ENCODE measurements around the gene PACC1. TPM values are rescaled to one million over a fixed set of nuclear protein-coding genes. Genes with fewer than 3 reads are reported as not detected.

The PACC1 gene
- total RNA-seq, 1 experiment from 2014 or later, result 37.5 TPM

- intact Hi-C loops (cut with micrococcal nuclease), result loop anchor here (10.0 kb wide), 1 partner anchor 152 kb away; the partner anchor contains the start of gene PPP2R5A
- H3K4me2 ChIP-seq (ENCODE audit: low read length), result no peak overlapping the region
- H3K4me1 ChIP-seq (ENCODE audit: insufficient read depth, low read length), result peaks cover 11% of the 10 kb centered on the region
- POLR2A ChIA-PET (ENCODE audit: unreplicated experiment), result interaction anchor here (0.5 kb wide), 1 partner anchor 370 kb away, joined by 3 read pairs; no protein-coding TSS in a partner anchor
- no peak overlapping the region for H2AFZ ChIP-seq (ENCODE audit: low read length)
- no peak for TF ChIP-seq EZH2 (IDR thresholded peaks at IDR 0.05; ENCODE audit: low read length, unreplicated experiment)
- TF ChIP-seq EZH2phosphoT487 (IDR thresholded peaks at IDR 0.05; ENCODE audit: borderline replicate concordance, low read length), result no peak
- TF ChIP-seq CTCF (conservative IDR thresholded peaks at IDR 0.05; ENCODE audit: low read depth, low read length), result no peak
- CTCF ChIA-PET, result no interaction called here
- no peak overlapping the region for H3K4me3 ChIP-seq (ENCODE audit: low read length)
- no peak for ATAC-seq
- no peaks in the 10 kb centered on the region for H3K9me2 ChIP-seq (replicated peaks; ENCODE audit: low read length)
- peak; percentile 35 for DNase-seq
- no peaks in the 10 kb centered on the region for H3F3A ChIP-seq (ENCODE audit: low read length, unreplicated experiment)
- peaks cover 64% of the 10 kb centered on the region for H3K79me2 ChIP-seq (ENCODE audit: low read length)
- no peak overlapping the region for H3K9ac ChIP-seq (ENCODE audit: low read length)
- H3K27ac ChIP-seq (ENCODE audit: low read length), result no peak overlapping the region
- no TSS peak for BruUV-seq (replicated peaks)
- no peaks in the 10 kb centered on the region for H3K9me3 ChIP-seq (ENCODE audit: low read length)
- H3K27me3 ChIP-seq (ENCODE audit: low read length), result no peaks in the 10 kb centered on the region
- H4K20me1 ChIP-seq (ENCODE audit: low read length), result no peaks in the 10 kb centered on the region
- 0 out of 2 replicates have a peak, but pooled peaks cover 7% of the 10 kb centered on the region for H3K36me3 ChIP-seq (ENCODE audit: low read depth, low read length)
These were observed 22.6 kb upstream of the PACC1 start for GRCh38 chr1:212437179-212437798.

- H3K4me2 ChIP-seq (ENCODE audit: low read length), result 0 out of 2 replicates have a peak overlapping the region, but pooled peaks have one; percentile 95
- H3K36me3 ChIP-seq (ENCODE audit: low read depth, low read length), result 0 out of 2 replicates have a peak, but pooled peaks cover 7% of the 10 kb centered on the region
- no peak overlapping the region for H3K27ac ChIP-seq (ENCODE audit: low read length)
- ChIA-PET POLR2A (ENCODE audit: unreplicated experiment) (no interaction called here), CTCF (no interaction called here)
- BruUV-seq (replicated peaks), result no TSS peak
- no peak overlapping the region for H3K4me3 ChIP-seq (ENCODE audit: low read length)
- no peak overlapping the region for H3K9ac ChIP-seq (ENCODE audit: low read length)
- H2AFZ ChIP-seq (ENCODE audit: low read length), result no peak overlapping the region
- intact Hi-C loops (cut with micrococcal nuclease), result loop anchor here (10.0 kb wide), 1 partner anchor 150 kb away; the partner anchor contains the start of gene PPP2R5A
- peaks cover 56% of the 10 kb centered on the region for H3K79me2 ChIP-seq (ENCODE audit: low read length)
- H3F3A ChIP-seq (ENCODE audit: low read length, unreplicated experiment), result no peaks in the 10 kb centered on the region
- no peaks in the 10 kb centered on the region for H3K27me3 ChIP-seq (ENCODE audit: low read length)
- TF ChIP-seq EZH2 (IDR thresholded peaks at IDR 0.05; ENCODE audit: low read length, unreplicated experiment) (no peak), CTCF (conservative IDR thresholded peaks at IDR 0.05; ENCODE audit: low read depth, low read length) (no peak), EZH2phosphoT487 (IDR thresholded peaks at IDR 0.05; ENCODE audit: borderline replicate concordance, low read length) (no peak)
- ATAC-seq (no peak), DNase-seq (no peak)
- H3K4me1 ChIP-seq (ENCODE audit: insufficient read depth, low read length), result peaks cover 23% of the 10 kb centered on the region
- H3K9me3 ChIP-seq (ENCODE audit: low read length), result no peaks in the 10 kb centered on the region
- no peaks in the 10 kb centered on the region for H4K20me1 ChIP-seq (ENCODE audit: low read length)
- no peaks in the 10 kb centered on the region for H3K9me2 ChIP-seq (replicated peaks; ENCODE audit: low read length)
These were observed 20.3 kb upstream of the PACC1 start for GRCh38 chr1:212434992-212435391.
